HG02840 (cell line): ENCODE results near the gene MAGI1.

Experiments used
- ATAC-seq: cut with Tn5 transposase; IDR thresholded peaks from one replicate; pipeline ENCODE4 v1.9.1; 2021; ENCODE audit warnings: mild to moderate bottlenecking, moderate library complexity, moderate number of reproducible peaks; ENCODE audit not compliant: unreplicated experiment, low FRiP score

MAGI1 gene

DNA sequence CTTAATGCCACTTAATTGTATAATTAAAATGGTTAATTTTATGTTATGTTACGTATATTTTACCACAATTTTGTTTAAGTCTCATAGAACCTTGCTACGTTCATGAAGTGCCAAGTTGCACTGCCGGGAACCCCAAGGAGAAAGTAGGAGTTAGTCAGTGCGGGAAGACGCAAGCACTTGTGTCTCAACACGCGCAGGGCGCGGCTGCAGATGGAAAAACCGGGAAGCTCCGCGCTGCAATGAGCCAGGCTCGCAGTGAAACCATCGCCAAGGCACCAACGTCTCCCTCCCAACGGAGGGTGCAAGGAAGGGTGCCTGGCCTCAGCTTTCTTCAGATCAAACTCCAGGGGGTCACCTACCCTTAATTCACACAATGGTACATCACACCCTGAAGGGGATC lies 21.6 kb downstream of the MAGI1 start:
- ATAC-seq = no peak

DNA sequence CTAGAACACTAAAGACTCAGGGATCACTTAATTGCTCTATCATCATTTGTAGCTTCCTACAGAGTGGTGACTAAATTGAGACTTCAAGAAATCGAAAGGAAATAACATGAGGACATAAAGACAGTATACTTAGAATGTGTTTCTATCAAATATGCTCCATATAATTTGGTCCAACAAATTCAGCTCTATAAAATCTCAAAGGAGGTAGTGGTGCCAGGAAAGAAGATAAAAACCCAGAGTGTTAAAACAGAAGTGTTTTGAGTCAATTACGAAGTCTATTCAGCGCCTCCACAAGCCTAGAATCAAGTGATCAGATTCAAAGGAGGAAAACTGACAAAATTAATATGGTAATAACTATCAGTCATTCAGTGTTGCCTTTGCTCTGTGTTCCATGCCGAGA lies 22.9 kb downstream of the MAGI1 start:
- no peak for ATAC-seq

DNA sequence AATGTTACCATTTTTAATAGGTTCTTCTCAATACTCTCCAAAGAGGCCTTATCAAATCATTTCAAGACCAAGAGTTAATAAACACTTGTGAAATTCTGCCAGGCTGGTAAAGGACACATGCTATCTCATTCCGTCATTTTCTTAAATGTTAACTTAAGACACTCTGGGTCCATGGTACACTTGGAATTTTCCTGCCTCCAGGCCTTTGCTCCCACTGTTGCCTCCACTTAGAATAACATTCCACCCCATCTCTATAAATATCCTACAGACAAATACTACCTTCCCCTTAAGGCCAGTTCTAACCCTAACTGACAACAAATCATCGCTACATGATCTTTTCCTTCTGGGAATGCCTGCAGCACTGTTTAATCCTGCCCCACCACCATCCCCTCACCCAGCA lies 24.1 kb downstream of the MAGI1 start:
- no peak for ATAC-seq

DNA sequence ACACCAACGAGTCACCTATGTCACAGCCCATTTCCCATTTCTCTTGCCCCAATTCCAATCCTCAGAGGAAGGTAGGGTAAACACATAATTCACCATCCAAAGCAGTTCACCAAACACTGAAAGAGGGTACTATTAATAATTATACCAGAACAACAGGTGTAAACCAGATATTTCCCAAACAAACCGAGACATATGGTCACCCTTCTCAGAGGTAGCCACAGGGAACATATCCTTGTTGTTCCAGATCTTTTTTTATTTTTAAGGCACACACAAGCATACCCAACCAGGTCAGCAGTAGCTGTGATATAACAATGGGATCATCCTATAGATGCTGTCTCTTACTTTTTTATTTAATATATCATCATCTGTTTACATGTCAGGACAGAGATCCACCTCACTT lies 24.7 kb downstream of the MAGI1 start:
- ATAC-seq = no peak

DNA sequence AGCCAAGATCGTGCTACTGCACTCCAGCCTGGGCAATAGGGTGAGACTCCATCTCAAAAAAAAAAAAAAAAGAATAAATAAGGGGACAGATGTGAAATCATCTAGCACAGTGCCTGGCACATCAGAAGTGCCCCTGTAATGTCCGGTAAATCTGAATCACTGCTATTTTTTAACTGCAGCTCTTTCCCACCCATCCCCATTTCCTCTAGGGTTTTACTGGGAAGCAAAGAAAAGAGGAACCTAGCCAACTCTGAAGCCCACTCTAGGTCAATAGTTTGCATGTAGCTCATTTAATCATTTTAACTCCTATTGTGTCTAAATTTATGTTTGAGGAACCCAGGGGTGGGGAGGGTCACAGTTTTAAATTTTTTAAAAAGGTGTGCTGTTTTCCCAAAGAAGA lies 26.0 kb downstream of the MAGI1 start:
- no peak for ATAC-seq

DNA sequence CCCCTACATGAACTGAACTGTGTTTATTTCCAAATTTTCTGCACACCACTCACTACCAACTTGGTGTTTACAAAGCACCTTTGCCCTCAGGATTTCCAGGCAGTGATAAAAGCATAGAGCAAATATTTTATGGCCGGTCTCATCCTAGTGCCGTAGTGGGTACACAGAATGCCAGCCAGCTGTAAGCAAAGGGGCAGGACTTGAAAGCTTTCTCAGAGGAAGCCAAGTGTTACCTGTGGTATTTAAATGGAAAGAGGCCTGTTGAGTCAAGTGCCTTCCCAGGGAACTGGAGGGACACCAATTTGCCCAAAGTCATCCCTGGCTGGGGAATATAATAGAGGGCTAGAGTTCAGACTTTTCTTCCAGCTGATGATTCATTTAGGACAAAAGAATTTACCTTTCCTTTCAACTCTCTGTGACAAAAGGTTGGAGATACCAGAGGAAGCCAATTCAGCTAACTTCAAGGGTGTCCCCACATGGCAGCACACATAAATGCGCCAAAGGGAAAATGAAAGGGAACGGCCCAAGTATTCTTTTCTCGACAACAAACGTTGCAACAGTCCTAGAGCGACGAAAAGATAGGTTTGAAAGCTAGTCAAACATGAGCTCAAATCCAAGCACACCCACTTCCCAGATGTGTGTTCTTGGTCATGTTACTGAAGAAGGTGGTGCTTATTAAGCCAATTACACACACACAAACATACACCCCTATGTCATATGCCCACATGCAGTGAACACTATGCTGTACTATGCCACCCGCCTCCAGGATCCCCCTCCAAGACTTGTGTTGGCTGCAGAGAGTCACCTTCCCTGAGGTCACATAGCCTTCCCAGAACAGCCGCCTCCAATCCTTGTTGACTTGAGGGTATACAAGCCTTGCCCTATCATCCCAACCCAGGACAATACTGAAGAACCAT lies 27.7 kb downstream of the MAGI1 start:
- no peak for ATAC-seq

DNA sequence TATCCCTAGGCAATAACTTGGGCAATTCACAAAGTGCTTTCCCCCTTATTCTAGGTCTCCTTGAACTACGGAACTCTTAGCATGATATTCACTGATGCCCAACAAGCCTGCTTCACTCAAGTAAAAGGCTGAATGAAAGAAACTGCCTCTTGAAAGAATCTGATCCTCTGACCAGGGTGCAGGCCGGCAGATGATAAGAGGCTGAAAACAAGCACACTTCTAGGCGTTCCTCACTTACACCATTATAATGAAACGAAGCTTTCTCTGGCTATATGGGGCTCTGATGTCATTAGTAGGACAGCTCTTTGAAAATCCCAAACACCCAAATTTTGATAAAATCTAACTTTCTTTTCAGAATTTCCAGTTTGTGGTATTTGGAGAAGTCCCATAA lies 28.4 kb downstream of the MAGI1 start:
- no peak for ATAC-seq

DNA sequence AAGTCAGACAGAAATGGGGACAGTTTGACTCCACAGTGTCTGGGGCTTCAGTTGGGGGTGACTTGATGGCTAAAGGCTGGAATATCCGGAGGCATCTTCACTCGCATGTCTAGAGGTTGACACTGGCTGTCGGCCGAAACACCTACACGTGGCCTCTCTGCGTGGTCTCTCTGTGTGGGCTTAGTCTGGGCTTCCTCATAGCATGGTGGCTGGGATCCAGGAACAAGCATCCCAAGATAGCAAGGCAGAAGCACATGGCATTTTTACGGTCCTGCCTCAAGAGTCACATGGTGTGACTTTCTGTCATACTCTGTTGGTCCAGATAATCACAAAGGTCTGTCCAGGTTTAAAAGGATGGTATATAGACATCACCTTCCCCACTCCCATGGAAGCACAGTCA lies 34.5 kb downstream of the MAGI1 start:
- no peak for ATAC-seq

DNA sequence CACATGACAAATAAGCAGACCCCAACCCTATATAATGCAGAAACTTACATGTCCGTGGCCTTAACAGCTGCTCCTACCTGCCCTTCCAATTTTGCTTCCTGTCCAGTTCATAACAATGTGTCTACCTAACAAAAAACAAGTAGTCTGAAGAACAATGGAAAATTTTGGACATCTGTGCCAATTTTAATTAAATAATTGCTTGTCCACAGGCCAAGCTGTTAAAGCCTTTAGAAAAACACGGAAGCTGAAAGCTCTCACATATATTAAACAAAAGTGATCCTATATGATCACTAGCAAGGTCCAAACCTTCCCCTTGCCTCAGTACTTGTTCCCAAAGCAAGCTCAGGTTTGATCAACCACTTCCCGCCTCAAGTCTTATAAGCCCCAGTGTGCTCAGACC lies 37.1 kb downstream of the MAGI1 start:
- no peak for ATAC-seq

DNA sequence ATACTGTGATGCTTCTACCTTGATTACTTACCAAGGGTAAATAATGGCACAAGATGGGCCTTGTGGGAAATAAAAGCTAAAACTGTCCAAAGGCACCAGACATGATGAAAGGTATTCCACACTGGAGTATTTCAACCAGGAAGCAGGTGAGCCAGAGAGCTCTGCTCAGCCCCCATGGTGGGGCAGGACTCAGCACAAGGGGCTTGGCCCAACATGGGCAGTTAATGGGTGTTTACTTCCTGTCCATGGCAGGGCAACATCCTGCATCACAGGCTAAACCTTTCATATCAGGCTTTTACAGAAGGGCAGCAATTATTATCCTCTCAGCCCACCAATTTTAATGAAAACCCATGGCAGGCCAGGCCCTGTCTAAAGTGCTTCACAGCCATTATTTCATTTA lies 38.2 kb downstream of the MAGI1 start:
- ATAC-seq = no peak

DNA sequence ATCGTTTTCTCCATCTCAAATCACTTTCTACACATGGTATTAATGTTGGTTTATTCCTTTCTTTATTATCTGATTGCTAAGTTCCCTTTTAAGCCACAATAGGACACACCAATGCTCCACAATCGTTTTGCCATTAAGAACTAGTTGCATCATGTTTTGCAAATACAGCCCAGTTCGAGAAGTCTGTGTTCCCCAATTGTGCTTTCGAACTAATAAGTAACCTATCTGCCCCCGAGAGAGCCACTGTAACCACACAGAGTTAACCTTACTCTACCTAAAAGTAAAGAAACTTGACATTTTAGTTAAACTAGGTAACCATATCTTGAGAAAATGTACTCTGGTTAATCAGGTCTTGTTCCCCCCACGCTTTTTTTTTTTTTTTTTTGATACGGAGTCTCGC lies 39.1 kb downstream of the MAGI1 start:
- ATAC-seq = no peak

DNA sequence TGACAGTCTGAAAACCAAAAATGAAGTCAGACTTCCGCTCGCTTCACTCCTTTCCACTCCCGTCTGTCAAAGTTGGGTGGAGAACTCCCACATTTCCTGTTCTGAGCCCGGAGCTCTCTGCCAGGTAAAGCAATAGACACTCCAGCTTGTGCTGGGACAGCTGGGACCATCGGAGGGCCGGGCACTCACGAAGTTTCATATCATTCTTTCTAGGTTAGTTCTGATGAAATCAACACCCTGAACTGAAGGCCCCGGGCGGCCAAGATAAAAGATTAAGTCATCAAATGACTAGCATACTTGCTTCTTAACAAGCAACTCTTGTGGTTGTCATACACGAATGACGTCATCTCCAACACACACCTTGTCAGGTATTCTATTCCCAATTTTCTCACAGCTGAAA lies 42.1 kb downstream of the MAGI1 start:
- no peak for ATAC-seq

DNA sequence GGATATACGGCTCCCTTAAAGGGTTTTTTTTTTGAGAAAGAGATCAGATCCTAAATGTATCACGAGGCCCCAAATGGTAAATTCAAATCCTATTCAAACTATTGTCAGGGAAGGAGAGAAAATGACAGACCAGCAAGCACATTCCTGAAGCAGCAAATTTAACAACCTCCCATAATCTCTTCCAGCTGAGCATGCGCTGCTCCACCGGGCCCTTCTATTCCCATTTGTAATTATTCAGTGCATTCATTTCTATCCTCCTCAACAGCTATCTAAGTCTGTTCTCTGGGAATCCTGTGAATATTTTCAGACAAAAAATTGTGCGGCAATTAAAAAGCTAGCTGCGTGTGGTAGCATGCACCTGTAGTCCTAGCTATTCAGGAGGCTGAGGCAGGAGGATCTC lies 43.2 kb downstream of the MAGI1 start:
- ATAC-seq = no peak

DNA sequence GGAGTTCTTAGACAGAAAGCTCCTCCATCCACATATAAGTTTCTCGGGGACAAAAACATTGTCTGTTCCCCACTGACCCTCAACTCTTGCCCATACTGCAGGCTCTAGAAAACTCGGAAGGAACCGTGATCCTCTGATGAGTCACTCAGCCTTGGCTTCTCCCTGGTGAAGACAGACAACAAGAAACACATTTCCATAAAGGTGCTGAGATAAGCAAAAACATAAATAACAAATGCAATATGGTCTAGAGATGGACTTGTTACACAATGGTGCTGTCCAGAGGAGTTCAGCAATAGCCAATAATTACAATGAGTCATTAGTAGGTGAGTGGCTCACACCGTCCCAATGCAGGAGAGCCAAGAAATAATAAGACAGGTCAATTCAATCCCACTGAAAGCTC lies 43.7 kb downstream of the MAGI1 start:
- ATAC-seq = no peak

DNA sequence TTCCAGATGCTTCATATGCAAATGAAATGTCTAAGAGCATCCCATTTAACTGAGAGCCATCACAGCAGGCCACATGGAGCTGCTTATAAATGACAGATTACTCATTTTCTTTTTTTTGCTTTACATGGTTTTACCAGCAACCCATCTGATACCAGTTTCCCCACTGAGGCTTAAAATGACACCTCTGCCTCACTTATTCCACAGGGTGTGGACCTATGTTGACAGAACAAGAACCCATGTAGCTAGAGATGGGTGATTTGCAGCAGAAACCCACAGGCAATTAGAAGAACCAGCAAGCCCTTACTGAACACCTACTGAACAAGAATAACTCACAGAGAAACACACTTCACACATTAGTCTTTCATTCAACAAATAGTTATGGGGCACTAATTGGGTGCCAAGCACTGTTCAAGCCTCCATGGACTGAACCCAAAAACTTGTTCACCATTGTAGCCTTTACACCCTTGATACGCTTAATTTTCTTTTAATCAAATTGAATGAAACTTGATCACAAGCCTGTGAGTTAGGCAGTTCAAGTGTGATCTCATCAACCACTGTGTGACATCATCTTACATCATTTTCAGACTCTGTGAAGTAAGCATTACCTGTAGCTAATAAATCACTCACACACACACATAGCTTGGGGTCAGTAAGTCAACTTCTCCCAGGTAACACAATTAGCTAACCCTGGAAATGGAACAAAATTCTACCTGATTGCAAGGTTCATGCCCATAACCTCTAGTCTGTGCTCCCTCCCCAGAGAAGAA lies 45.4 kb downstream of the MAGI1 start:
- ATAC-seq = no peak

DNA sequence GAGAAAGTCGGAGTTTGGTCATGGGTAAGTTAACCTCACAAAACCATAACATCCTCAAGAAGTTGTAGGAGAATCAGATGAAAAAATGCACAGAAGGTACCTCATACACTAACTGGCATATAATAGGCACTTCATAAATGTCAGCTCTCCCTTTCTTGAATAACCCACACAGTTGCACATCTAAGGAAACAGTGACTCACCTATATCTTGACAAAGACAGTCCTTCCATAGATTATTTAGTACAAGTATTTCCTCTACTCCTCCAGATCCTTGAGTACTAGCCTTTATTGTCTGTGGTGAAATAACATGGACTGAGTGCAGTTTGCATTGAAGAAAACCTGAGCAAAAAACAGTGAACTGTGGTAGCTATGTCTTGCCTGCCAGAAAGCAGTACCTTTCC lies 46.6 kb downstream of the MAGI1 start:
- ATAC-seq = no peak

DNA sequence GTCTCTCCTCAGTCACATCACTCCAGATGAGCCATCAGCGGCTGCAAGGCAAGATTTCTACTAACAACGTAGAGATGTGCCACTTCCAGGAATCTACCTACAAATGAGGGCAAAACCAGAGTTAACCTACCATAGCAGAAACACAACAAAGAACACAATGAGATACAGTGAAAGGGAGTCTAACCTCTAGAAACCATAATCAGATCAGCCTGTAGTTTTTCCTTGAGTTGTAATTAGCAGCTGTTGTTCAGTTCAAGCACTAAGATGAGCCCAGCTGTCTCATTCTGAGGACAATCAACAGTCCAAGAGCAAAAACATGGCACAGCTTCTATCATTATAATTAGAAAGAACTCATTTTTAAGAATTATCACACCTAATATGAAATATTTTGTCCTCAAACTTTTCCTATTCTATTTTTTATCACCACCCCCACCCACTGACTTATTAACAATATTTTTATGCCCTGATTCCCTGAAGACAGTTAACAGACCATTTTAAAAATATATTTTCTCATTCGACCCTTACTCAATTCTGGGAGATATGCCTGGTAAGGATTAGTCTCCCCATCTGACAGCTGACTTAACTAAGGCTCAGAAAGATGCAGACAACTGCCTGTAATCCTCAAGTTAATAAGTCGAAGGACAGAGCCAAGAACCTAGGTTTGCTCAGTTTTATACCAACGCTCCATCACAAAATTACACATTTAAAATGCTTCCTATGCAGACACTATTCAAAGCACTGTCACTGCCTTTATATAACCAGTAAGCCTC lies 50.1 kb downstream of the MAGI1 start:
- no peak for ATAC-seq

DNA sequence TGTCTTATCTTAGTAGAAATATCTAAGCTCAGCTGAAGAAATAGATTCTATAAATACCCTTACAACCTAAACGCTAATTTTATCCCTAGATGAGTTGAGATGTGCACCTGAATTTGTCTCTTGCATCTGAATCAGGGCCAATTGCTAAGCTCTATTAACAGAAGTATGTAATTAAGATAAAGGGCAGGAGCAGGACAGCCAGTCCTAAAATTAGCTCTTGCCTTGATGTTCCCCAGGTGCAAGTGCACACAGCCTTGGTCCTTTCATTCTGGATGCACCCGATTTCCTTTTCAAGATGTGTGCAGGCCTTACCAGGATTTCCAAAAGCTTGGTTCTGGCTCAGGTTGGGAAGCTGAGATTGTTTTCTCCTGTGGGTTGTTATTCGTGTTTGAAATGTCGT lies 52.4 kb downstream of the MAGI1 start:
- ATAC-seq = no peak

DNA sequence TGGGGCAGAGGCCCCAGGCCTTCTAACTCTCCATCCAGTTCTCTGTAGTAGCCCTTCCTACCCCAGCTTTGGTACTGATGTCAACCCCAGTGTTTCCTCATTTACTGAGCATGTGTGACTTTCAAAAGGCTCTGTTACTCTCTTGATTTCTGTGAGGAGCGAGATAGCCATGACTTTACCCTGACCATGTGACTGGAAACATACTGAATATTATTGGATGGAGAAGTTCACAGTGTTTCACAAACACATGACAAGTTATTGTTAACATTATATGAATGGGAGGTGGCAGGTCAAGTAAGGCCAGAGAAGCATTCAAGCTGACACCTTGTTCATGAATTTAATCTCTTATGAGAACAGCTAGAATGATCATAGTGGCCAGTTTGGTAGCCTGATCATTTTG lies 53.7 kb downstream of the MAGI1 start:
- no peak for ATAC-seq

DNA sequence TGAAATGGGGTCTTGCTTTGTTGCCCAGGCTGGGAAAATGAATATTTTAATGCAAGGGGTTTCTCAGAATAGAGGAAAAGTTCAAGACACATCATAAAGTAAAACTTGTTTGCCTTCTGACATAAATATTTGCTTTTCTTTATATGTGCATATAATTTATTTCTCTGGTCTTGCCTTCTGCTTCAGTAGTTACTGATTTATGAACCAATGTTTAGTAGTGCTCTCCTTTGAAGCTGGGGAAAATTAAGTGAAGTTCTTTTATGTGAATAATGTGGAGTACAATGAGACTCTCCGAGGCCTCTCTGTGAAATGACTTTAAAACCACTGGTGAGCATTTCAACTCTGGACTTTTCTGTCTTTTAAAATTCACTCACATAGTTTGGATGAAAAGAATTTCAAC lies 55.6 kb downstream of the MAGI1 start:
- no peak for ATAC-seq

DNA sequence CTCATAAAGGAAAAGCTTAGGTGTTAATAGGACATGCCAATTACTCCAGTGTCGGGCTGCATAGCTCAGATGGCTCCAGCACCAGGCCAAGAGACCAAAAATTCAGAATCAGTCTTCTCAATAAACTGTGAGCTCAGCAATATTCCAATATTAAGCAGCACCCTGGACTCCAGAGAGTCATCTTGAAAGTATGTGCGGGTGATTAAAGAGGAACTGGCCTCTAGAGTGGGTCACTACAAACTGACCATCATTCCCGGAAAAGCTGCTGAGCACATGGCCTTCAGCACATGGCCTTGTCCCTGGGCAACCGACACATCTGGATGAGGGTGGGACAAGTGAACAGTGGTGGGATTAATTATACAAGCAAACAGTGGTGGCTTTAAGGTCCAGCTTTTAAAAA lies 59.0 kb downstream of the MAGI1 start:
- no peak for ATAC-seq
